K562 treated with DMSO at 1 percent for 48 hours (cell line): Measurements from ENCODE around the gene TEKT3. TPM values are rescaled to one million over a fixed set of nuclear protein-coding genes. Genes with fewer than 3 reads are reported as not detected.

ENCODE experiments used
- total RNA-seq: library from RNA; unstranded; fragments of 300-600 nt; gene quantifications from 2 replicates; pipeline ENCODE4 v1.2.3, GENCODE V29; 2022; ENCODE audit warnings: low replicate concordance; ENCODE audit errors: extremely low read depth

Gene TEKT3
- not detected in 2 replicates for total RNA-seq

DNA sequence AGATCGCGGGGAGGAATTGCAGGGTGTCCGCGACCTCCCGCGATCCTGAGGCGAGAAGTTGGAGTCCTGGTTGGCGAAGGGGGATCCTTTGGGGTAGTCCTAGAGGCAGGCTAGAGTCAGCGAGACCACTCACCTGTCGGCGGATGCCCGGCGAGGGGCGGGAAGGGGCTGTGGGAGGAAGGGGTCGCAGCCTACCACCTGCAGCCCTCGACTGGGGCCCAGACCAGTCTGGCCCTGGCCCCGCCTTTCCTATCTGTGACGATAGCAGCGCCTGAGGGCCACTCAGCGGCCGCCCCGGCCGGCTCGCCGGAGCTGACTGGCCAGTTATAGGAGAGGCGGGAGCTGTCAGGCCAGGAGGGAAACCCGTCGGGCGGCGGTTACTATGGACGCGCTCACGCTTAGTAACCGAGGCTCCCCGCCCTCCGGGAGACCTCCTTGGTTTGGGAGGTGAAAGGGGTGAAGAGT, at the start of gene TEKT3:
TEKT3 (minus strand) TSS at position 213 of the 465 bp plus-strand sequence. CDS start 10,012 bp downstream, outside the sequence.

DNA sequence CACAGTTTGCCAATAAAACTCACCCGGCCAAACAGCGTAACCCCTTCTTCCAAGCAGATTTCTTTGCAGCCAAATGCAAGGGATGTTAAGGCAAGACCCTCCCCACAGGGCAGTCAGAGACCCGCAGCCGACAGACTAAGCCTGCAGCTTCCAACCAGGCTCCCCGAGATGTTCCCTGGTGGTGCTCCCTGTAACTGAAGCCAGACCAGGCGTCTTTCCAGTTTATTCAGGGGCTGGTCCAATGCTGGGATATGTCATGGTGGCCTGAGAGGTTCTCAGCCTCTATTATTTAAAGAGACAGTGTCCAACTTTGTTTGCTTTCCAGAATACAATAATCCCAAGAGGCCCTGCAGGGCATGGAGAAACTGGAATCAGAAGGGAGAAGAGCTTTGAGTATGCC, 76.3 kb downstream of the TEKT3 start, which contains the start of gene PMP22:
PMP22 (minus strand) TSS at position 196 of the 400 bp plus-strand sequence. CDS start 4,599 bp downstream, outside the sequence.

Other genes starting within 250 kb of the TEKT3 start
- gene PMP22, start 76.3 kb downstream of the TEKT3 start, total RNA-seq = not detected in 2 replicates
- gene CDRT4, start 126.0 kb upstream of the TEKT3 start, total RNA-seq = not detected in 2 replicates
- gene TVP23C, start 221.9 kb upstream of the TEKT3 start, total RNA-seq = not detected in 2 replicates